Eye (tissue), 1 donor: Measurements from ENCODE around the gene PTPRN2.
"Not testable (repeated sequence)": the region's sequence is repeated elsewhere in the genome, so short reads cannot be mapped to it uniquely, and the experiment has no call there.

Experiments
- DNase-seq: peaks from one replicate; pipeline ENCODE4 v3.0.0-alpha.2; 2015

PTPRN2 gene

GRCh38 chr7:158054081-158054480 lies 533.5 kb downstream of the PTPRN2 start:
- DNase-seq = no peak

- peak; percentile 57 for DNase-seq
Measured at GRCh38 chr7:158053183-158053915, 534.3 kb downstream of the PTPRN2 start.

- DNase-seq = no peak
Measured at GRCh38 chr7:158052381-158053060, 535.1 kb downstream of the PTPRN2 start.

GRCh38 chr7:158051776-158052175 lies 535.8 kb downstream of the PTPRN2 start:
- peak; percentile 92 for DNase-seq

- peak; percentile 65 for DNase-seq
Measured at GRCh38 chr7:158050978-158051651, 536.5 kb downstream of the PTPRN2 start.

DNA sequence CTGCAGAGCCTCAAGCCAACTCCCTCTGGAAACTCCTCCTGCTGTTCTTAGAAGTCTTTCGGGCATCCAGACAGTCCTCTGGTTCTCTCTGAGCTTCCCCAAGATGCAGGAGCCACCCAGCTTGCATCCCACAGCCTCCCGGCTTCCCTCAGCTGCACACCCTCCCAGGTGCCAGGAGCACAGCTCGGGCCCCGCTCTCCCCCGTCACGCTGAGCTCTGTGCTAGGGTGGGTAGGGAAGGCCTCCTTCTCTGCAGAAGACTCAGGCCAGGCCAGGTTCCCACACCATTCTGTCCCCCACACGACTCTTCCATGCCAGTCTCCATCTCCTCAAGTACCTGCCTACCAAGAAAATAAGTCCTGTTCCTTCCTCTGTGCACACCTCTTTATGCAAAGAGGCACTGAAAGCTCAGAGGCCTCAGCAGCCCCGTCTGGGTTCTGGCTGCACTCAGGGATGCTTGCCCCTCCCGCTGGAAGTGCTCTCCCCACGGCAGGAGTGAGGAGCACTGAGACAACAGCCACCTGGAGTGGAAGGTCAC lies 537.1 kb downstream of the PTPRN2 start:
- no peak for DNase-seq

GRCh38 chr7:158049271-158049670 lies 538.4 kb downstream of the PTPRN2 start:
- DNase-seq = no peak

DNA sequence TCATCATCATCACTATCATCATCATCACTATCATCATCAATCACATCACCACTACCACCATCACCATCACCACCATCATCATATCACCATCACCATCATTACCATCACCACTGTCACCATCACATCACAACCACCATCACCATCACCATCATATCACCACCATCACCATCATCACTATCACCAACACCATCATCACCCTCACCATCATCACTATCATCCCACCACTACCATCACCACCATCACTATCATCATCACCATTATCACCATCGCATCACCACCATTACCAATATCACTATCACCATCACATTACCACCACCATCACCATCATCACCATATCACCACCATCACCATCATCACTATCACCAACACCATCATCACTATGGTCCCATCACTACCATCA lies 539.1 kb downstream of the PTPRN2 start:
- DNase-seq = no peak

DNA sequence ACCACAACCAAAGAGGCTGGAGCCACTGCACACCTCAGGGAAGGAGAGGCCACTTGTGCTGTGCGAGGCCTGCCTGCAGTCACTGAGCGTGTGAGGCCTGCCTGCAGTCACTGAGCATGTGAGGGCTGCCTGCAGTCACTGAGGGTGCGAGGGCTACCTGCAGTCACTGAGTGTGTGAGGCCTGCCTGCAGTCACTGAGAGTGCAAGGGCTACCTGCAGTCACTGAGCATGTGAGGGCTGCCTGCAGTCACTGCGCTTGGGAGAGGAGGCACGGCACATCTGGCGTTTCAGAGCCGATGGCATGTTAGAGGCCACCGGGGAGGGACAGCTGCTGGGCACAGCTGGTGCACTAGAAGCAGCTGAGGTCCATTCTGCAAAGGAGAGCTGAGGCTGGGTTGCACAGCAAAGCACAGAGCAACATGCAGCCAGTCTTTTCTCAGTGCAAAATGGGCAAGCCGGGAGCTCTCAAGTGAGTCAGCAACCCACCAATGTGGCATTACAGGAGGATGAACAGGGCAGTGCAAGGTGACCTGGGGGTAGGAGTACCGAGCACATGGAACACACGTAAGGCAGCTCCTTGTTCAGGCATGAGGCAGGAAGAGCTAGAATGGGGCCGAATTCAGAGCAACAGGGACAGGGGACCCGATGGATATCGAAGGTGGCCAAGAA lies 540.1 kb downstream of the PTPRN2 start:
- DNase-seq = peak; percentile 74

DNA sequence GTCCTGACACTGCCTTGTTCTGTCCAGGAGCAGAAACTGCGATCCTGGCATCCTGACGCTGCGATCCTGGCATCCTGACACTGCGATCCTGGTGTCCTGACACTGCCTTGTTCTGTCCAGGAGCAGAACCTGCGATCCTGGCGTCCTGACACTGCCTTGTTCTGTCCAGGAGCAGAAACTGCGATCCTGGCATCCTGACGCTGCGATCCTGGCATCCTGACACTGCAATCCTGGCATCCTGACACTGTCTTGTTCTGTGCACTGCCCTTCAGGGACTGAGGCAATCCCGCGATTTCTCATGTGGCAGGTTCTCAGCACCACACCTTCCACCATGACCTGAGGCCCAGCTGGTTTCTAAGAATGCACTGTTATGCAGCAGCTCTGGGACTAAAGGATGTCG lies 541.4 kb downstream of the PTPRN2 start:
- not testable (repeated sequence) for DNase-seq

GRCh38 chr7:158044482-158044823 lies 543.2 kb downstream of the PTPRN2 start:
- DNase-seq = no peak

DNA sequence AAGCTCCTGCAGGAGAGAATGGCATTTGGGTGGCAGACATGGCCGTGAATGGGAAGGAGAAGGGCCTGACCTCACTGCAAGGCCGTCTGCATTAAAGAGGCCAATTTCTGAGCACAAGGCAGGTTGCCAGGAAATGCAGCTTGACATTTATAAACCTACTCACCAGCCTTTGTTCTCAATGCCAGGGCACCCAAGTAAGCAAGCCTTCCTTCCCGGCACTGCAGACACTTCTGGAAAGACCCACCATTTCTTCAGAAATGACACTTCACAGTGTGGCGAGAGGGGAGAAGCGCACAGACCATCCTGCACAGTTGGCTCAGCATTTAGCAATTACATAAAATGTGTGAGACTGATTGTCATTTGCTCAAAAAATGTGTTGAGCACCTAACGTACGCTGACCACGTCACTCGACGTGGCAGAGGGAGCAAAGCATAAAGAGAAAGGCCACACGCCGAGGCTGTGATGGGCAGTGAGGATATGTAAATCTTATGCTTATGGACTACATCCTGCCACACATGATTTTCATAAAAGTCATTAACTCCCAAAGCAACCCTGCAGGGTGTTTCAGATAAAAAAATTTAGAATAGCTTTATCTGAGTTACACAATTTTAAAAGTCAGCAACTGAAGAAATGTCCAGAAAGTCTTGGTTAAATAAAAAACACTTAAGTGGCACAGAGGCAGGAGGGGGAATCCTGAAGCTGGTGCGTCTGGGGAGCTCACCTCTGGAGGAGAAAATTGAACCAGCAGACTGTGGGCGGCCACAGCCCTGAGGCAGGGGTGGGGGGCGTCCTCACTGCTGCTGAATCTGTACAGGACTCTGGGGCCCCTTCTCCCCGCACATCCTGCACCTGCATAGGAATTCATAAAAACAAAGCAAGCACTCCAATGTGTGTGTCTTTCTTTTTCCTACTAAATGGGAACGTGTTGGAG lies 543.8 kb downstream of the PTPRN2 start:
- no peak for DNase-seq

DNA sequence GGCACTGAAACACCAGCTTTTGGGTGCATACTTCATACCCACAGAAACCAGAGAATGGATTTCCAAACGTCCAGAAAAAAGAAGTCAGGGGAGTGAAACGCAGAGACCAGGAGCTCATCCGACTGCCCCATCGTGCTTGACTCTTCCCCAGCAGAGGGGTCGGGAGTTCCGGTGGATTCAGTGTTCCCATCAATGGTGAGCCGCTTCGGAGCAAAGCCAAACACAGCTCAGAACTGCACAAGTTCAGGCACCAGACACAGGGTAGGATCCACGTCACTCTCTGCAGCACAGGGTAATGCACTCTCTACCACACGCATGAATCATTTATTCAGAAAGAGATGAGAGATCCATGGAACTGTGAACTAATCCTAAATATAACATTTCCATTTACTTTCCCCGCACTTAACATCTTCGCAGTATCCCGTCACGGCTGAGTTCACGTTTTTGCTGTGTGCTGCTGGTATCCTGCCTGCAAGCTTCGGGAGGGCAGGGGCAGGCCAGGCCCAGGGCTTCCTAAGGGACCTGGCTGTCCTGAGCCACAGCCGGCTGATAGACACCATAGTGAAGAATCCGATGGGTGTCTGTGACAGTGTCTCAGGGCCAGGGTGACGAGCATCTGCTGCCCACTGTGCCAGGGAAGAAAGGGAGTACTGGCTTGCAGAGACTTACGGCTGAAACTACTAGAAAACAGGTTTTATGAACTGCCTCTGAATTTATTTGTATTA lies 545.3 kb downstream of the PTPRN2 start:
- DNase-seq = no peak

GRCh38 chr7:158040199-158040598 lies 547.4 kb downstream of the PTPRN2 start:
- no peak for DNase-seq

GRCh38 chr7:158039270-158039669 lies 548.4 kb downstream of the PTPRN2 start:
- DNase-seq = no peak

GRCh38 chr7:158037211-158037610 lies 550.4 kb downstream of the PTPRN2 start:
- DNase-seq = no peak

DNA sequence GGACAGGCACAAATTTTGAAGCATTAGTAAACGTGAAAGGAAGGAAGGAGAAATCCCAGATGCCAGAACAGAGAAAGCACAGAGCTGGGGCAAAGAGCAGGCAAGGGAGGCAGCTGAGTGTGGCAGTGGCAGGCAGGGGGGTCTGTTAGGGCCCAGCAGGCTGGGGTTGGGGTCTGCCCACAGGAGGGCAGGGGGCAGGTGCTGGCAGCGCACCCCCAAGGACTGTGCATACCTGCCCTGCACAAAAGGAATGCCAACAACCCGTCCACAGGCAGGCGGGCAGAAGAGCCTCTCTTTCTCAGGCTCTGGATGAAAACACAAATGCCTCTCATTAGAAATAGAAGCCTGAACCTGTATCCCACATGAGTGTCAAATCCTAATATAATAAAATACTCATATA lies 552.3 kb downstream of the PTPRN2 start:
- DNase-seq = no peak

GRCh38 chr7:158034571-158034970 lies 553.1 kb downstream of the PTPRN2 start:
- no peak for DNase-seq

DNA sequence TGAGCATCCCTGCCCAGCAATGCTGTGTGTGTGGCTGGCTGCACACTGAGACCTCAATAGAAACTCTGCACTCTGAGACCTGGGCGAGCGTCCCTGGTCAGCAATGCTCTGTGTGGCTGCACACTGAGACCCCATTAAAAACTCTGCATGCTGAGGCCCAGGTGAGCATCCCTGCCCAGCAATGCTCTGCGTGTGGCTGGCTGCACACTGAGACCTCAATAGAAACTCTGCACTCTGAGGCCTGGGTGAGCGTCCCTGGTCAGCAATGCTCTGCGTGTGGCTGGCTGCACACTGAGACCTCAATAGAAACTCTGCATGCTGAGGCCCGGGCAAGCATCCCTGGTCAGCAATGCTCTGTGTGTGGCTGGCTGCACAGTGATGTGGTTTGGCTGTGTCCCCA lies 553.7 kb downstream of the PTPRN2 start:
- DNase-seq = not testable (repeated sequence)

- DNase-seq = no peak
Measured at GRCh38 chr7:158033196-158033595, 554.4 kb downstream of the PTPRN2 start.

DNA sequence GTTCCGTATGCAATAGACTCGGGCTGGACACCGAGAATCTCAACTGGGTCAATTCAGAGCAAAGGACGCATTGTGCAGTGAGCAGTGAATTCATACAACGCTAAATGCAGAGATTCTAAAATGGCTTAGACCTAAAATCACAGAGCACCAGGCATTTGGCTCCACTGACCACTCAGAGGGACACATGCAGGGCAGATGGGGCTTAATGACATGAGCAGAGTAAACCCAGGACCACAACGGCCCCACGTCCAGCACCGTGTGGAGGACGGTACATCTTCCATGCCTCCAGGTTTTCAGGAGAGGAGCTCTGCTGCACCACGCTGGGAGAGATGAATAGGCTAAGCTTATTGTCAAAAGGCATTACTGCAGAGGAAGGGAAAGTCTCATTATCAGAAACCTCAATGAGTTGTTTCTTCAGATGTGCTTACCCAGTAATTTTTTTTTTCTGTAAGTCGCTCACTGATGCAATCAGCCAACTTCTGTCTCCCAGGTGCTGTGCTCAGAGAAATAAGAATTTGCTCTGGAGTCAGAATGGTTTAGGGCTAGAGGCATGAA lies 555.0 kb downstream of the PTPRN2 start:
- DNase-seq = peak; percentile 64
